ENCODE data around the gene TNFRSF14.

Gene TNFRSF14

GRCh38 chr1:2587071-2587859, 31.1 kb downstream of the TNFRSF14 start:
- DNase-seq (ENCODE audit: low read depth in 3 of 3): peak in 1 of 3 experiments; percentile 12

DNA sequence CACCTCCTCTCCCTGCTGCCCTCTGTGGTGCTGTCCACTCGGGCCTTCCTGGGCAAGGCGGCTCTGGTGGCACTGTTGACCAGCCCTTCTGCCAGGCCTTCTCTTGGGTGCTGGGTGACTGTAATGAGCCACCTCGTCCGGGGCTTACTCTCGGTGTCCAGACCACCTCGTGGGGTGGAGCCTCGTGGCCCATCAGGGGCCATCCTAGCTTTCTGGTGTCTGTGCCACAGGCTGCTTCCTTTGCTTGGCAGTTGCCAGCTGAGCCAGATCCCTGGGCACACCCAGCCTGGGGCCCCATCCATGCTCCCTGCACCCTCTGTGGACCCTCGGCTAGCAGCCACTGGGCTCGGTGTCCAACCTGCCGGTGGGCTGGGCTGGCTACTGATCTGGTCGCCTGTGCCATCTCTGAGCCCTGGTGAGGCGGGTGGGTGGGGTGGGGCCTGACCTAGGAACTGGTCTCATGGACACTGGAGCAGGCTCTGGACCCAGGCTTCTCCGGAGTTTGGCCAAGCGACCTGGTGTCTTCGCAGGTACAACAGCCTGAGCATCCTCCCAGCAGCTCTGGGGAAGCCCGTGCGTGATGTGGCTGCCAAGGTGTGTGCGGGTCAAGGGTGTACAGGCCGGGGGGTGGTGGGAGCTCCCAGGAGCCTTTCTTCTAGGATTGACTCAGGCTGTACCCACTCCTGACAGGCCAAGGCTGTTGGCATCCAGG, 31.8 kb downstream of the TNFRSF14 start:
- DNase-seq (ENCODE audit: low read depth in 3 of 3): no peak

DNA sequence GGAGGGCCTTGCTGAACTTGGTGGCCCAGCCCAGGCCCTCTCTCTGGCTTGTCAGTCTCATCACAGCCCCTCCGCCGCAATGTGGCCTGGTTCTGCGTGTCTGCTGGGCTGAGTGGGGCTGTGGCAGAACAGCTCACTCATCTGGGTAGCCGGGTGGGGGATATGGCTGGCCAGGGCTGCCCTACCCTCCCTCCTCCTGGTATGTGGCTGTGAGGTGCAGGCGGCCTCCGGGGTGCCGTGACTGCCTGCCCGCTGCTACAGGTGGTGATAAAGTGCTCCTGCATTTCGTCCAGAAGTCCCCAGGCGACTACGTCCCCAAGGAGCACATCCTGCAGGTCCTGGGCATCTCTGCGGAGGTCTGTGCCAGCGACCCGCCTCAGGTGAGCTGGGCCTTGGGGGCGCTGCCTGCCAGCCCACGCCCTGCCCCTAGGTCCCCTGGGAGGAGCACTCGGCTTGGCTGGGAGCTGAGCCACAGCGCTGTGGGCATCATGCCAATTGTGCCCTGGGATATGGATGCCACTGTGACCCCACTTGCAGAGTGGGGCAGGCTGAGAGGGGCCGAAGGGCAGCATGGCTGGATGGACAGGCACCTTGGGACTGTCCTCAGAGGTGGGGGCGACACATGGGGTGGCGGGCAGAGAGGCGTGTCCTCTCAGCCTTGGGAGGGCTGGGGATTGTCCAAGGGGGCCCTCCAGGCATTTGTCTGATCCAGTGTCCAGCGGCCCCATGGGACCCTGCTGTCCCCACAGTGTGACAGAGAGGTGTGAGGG, 32.7 kb downstream of the TNFRSF14 start:
- no peak for DNase-seq (ENCODE audit: low read depth in 3 of 3)

GRCh38 chr1:2589431-2590232, 33.5 kb downstream of the TNFRSF14 start:
- no peak for DNase-seq (ENCODE audit: low read depth in 3 of 3)

DNA sequence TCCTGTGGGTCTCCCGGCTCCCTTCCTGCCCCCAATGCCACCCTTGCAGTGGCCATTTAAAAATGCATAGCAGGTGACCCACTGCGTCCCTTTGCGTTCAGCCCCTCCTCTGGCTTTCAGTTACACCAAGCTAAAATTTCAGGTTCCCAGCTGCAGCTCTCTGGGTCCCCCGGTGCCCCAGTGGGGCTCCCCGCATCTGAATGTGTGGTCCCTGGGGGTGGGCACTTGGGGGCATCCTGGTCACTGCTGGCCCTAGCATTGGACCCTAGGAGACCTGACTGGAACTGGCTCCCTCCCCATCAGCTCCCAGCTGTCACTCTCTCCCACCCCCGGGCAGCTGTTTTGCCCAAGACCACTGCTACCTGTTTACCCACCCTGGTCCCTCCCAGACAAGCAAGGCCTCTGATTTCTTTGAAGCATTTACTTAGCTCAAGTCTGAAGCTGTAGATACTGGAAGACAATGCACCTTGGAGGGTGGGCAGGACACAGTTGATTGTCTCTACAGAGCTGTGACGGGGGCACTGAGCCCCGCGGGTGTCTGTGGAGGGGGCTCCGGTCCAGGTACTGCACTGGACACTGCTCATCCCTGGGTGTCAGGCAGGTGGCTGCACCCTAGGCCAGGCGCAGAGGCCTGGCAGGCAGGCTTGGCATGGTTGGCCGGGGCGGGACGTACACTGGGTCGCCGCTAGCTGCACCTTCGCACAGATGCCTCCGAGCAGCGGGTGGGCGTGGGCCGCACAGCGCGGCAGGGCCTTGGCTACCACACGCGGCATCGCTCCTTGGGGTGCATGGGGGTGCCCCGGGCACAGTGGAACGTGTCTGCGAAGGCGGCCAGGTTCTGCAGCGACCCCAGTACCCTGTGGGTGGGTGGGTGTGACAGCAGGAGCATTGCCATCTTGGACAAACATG, 34.3 kb downstream of the TNFRSF14 start:
- DNase-seq (ENCODE audit: low read depth in 3 of 3): no peak

GRCh38 chr1:2591233-2591580, 35.0 kb downstream of the TNFRSF14 start:
- DNase-seq (ENCODE audit: low read depth in 3 of 3): no peak

- no peak for DNase-seq (ENCODE audit: low read depth in 3 of 3)
These were observed 35.5 kb downstream of the TNFRSF14 start for GRCh38 chr1:2591581-2592261.

- DNase-seq (ENCODE audit: low read depth in 3 of 3): no peak
These were observed 36.5 kb downstream of the TNFRSF14 start for GRCh38 chr1:2592672-2593071.

- DNase-seq (ENCODE audit: low read depth in 3 of 3): no peak
These were observed 37.2 kb downstream of the TNFRSF14 start for GRCh38 chr1:2593251-2593878.

- DNase-seq (ENCODE audit: low read depth in 3 of 3): no peak
These were observed 38.0 kb downstream of the TNFRSF14 start for GRCh38 chr1:2594001-2594640.

DNA sequence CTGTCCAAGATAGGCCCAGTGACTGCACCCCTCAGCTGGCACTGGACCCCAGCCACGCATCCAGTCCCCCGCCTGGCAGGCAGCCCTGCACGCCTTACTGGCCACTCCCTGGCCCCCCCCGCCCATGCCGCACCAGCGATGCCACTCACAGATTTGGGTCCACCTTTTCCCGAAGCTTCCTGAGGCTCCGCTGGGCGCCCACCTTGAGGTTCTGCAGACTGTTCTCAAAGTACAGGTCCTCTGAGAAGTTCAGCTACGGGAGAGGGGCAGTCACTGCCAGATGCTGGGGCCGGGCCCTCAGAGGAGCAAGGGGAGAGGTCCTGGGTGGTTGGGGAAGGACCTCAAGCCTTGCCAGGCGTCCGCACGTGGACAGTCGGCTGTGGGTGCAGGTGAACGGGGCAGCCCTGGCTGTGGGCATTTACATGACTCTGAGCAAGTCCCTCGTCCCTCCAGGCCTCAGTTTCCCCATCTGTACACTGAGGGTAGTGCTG, 38.5 kb downstream of the TNFRSF14 start:
- no peak for DNase-seq (ENCODE audit: low read depth in 3 of 3)

DNA sequence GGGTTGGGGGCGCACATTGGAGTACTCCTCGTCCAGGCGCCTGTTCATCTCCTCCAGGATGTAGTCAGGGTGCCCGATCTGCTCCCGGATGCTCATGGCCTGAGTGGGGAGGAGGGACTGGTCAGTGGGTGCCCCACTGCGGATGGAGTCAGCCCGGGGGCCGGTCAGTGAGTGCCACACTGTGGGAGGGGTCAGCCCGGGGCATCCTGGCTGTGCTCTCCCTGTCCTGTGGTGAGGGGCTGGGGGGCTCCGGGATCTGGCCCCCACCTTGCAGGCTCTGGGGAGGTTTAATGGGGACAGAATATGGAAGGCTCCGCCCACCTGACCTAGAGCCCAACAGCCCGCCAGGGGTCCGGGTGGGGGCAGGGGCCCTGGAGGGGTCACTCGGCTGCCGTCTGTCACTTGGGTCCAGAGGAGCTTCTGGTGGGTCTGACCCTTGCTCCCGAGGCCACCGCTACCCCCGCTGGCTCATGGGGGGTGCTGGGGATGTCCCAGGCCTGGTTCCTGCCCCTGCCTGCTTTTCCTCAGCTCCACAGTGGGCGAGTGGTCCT, 39.2 kb downstream of the TNFRSF14 start:
- DNase-seq (ENCODE audit: low read depth in 3 of 3): no peak

DNA sequence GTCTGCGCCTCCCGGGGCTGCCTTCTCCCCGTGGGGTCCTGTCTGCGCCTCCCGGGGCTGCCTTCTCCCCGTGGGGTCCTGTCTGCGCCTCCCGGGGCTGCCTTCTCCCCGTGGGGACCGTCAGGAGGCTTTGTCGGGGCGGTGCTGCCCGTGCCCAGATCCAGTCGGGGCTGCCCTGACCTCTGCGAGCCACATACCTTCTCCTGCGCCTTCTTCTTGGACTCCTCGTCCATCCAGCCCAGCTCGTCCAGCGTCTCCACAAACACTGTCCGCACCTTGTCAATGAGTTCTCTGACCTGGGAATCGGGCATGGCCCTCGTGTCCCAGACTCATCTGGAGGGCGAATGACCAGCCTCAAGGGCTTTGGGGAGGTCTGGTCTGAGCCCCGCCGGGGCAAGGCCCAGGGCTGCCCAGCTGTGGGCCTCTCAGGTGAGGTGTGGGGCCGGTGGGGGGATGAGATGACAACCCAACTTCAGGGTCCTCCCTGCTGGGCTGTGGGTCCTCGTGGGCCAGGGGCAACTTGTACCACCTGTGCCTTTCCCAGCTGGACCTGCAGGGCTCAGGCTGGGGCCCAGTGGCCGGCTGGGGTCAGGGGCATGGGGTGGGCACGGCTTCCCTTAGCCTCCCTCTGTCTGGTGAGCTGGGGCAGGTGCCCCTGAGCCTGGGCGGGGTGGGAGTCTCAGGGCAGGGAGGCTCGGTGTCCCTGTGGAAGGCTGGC, 39.8 kb downstream of the TNFRSF14 start:
- DNase-seq (ENCODE audit: low read depth in 3 of 3): no peak

DNA sequence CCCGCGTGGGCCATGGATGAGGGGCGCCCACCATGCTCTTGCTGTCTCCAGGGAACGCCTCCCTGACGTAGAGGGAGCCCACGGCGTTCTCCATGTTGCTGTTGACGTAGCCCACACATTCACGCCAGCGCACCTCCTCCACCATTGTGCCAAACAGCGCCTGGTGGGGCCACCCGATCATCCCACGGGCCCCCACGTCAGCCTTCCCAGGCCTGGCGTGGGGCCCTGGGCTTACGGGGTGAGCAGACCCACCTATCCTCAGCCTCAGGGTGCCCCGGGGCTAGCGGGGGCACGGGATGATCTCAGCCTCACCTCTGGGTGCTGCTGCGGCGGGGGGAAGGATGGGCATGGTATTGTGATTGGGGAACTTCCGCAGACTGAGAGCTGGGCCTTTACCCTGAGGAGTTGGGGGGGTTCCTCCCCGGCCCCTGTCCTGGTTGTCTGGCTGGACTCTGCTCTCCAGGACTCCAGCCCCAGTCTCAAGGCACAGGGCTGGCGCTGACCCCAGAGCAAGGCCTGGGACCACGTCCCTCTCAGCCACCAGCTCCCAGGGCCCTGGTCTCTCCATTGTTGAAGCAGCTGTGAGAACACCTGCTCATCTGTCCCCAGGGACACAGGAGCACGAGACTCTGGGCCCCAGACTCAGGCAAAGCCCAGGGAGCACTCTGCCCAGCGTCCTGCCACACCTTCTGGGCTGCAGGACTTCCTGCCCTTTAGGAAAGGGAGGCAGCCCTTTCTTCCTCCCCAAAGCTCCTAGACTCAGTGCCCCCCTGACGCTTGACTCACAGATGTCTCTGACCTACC, 40.6 kb downstream of the TNFRSF14 start:
- DNase-seq (ENCODE audit: low read depth in 3 of 3): no peak

- no peak for DNase-seq (ENCODE audit: low read depth in 3 of 3)
These were observed 41.5 kb downstream of the TNFRSF14 start for GRCh38 chr1:2597441-2598328.

DNA sequence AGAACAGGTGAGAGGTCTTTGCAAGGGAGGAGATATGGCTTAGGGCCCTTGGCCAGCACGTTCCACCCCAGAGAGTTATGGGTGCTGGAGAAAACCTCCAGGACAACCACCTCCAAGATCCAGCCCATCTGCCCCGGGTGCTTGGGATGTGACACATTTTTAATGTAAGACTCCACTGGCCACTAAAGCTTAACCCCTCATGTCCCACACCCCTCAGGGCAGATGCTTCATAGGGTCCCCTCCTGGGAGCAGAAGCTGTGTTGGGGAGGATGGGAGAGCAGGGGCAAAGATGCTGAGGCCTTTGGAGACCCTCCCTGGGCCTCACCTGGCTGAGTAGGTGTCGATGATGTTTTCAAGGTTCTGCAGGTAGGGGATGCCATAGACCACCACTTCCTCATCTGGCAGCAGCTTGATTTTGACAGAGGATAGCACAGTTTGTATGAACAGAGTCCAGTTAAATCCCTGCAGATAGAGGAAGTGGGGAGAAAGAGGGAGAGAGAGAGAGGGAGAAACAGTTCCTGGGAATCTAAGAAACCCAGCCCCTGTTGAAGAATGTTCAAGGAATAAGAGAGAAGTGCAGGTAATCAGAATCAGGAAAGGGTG, 42.3 kb downstream of the TNFRSF14 start:
- DNase-seq (ENCODE audit: low read depth in 3 of 3): no peak

All from stimulated activated CD4-positive, alpha-beta T cell treated with anti-CD3 and anti-CD28 coated beads, TNF-alpha, amount 100 ng/mL, for 24 hours (primary cell).